Activated CD4-positive, alpha-beta T cell treated with anti-CD3 and anti-CD28 coated beads, Interleukin-2, amount 50 U/mL, for 16 hours (primary cell): ENCODE measurements around the gene CHAT.

ENCODE experiments used
- DNase-seq: peaks from one replicate; pipeline ENCODE4 v3.0.0-alpha.2; 2020

Gene CHAT

DNA sequence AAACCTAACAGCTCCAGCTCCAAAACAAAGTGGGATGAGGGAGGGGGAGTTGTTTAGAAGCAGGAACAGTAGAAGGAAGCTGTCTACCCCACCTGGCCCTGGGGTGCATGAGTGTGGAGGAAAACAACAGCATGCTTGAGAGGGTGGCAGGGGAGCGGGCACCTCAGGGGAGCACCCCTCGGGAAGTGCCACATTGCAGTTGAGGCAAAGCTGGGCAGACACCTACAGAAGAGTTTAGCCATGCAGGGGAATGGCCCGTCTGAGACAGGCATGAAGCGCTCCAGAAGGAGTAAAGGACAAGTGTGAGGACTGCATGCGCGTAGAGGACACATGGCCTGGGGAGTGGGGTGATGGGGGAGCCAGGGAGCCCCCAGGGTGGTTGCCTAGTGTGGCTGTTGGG lies 18.1 kb downstream of the CHAT start:
- no peak for DNase-seq

DNA sequence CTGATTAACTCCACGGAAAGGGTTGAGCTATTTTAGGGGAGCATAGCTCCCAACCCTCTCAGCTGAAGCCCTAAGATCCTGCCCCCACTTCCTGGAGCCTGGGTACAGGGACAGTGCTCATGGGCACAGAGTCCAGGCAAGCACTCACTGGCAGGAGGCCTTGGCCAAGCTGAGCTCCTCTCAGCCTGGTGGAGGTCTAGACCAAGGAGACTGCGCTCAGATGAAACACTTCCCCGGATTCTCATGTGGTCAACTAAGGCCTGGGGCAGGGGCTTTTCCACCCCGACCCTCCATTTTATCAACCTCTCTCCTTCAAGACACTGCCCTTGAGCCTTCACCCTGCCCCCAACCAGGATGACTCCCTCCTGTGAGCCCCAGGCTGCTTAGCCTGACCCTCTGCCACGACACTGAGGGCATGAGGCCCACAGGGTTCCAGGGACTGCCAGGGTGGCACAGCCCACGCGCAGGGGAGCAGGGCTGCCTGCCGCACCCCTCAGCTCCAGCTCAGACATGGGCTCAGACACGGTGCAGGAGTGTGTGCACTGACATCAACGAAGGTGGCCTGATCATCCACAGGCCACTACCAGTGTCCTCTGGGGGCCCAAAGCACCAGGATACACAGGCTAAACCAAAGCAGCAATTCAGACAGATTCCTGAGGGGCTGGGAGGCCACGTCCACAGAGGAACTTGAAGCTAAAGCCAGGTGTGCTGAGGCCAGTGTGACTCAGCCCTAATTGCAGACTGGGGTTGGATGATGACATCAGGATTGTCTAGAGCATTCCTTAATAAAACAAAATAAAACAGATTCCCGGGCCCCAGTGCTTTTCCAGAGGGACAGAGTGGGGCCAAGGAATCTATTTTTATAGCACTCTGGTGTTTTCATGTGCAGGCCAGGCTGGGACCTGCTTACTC lies 18.8 kb downstream of the CHAT start:
- DNase-seq, result no peak

DNA sequence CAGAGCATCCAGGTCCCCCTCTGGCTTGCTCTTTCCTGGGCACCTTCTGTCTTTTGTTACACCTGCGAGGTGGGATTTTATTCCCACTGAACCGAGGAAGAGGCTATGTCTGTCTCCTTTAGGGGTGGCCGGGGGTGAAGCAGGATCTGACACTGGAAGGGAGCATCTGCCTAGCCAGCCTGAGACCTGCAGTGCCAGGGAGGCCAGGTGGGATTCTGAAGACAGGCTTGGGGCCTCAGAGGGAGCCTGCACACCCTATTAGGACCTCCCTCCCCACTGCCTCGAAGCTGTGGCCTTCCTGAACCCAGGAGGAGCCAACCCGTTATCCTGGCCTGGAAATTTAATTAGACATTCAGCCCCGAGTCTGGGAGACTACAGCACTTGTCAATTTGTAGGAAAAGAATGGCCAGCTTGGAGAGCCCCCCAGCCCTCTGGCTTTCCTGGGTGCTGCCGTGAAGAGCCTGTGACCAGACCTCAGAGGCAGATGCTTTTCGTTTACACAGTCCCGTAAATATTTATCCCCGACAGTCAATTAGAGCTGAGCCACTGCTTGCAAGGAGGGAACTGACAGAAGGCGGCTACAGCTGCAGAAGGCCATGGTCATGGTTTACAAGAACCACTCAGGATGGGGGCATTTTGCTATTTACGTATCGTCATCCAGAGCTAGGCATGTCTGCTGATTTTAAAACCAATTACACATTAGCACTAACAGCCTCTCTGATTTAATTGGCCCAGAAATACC lies 19.7 kb downstream of the CHAT start:
- no peak for DNase-seq

DNA sequence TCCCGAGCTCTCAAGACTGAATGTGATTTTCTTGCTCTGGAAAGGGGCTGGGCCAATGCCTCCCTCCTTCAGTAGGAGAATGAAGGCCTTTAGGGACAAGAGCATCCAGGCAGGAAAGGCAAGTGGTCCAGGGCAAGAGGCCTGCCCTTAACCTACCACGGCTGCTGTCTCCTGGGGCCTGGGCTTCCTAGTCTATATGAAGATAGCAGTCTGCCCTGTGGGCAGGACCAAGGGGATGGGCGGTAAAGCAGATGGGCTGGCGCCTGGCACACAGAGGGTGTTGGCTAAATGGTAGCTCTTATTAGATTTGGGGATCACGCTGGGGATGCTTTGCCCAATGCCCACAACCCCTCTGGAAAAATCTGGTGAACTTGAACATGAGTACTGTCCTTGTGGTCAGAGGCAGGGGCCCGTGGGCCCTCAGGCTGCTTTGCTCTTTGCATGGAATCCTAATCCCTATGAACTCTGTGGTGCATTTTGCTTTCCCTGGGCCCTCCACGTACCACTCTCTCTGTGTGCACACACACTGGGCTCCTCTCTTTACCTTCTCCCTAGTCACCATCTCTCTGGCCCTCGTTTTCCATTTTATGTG lies 20.3 kb downstream of the CHAT start:
- DNase-seq, result no peak

DNA sequence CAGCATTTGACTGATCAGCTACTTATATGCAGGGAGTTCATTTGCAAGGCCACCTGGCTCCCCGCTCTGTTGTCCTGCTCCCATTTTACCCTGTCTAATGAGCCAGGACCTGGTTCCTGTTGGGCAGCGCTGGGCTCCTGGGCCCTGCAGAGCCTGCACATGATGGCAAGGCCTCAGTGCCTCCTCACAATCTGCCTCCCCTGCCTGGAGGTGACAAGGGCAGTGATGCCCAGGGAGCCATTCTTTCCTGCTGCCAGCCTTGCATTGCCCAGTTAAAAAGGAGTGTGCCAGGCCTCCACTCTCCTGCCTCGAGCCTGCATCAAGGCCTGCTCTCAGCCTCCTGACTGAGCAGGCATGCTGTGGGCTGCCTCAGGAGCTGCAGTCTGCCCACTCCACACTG lies 28.5 kb downstream of the CHAT start:
- DNase-seq, result no peak

DNA sequence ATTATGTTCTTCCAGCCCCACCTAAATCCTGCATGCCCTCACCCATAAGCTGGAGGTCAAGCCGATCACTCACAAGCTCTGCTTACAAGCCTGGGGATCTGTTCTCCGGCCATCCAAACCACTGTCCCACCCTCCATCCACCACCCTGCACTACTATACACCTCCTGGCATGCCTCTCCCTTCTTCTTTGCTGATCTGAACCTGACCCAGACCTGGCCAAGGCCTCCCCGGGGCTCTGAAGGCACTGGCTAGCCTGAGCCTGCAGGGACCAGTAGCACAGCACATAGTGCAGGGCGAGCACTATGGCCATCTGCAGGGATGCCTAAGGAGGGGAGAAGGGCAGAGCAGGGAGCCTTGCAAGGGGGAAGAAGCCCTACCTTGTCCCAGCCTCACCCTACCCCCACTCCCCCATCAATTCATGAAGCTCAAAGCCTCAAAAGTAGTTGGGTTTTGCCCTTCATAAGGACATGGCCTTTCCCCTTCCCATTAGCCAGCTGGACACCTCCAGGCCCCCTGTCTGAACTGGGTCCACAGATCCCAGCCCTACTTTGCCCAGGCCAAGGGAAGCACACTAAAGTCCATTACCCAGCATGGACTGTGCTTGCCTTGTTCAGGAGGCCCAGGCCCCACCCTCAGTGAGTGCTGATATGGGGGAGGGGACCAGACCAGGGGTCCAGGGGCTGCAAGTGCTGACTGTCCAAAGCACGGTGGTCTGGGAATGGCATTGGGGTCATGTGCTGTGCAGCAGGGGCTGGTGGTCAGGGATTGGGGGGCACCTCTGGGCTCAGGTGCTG lies 29.6 kb downstream of the CHAT start:
- DNase-seq, result no peak

DNA sequence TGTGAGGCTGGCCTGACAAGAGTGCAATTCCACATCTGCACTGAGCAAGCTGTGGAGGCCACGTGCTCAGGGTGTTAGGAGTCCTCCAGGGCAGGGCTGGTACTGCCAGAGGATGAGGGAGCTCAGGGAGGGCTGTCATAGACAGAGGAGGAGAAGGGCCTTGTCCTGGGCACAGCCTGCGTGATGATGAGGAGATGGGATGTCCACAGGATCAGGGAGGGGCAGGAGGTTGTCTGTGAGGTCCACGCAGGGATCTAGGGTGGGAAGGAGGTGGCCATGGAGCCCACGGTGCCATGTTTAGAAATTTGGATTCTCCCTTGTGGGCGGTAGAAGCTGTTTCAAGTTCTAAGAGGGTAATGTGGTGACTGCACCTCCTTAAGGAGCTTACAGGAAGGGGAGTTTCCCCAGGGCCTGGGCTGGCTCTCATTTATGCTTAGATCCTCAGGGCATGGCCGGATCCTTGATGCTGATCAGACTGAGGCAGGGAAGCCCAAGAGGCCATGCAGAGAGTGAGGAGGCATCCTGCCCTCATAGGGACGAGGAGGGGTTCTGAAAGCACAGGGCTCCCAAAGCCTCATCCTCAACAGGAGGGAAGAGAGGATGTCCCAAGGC lies 30.3 kb downstream of the CHAT start:
- DNase-seq, result no peak

DNA sequence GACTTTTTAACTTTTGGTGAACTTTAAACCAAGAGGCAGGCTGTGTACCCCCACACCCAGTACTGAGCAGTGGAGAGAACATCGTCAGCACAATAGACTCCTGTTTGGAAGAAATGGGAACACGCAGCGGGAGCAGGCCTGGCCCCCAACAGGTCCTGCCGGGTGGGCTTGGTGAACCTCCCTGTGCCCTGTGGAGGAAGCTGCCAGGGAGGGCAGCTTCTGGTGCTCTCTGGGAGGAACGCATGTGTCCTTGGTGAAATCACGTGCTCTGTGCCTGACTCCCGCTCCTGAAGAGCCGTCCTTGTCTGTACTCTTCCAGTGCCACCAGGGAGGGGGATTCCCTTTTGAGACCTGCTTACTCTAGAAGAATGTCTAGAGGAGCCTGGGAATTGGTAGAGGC lies 31.6 kb downstream of the CHAT start:
- no peak for DNase-seq

DNA sequence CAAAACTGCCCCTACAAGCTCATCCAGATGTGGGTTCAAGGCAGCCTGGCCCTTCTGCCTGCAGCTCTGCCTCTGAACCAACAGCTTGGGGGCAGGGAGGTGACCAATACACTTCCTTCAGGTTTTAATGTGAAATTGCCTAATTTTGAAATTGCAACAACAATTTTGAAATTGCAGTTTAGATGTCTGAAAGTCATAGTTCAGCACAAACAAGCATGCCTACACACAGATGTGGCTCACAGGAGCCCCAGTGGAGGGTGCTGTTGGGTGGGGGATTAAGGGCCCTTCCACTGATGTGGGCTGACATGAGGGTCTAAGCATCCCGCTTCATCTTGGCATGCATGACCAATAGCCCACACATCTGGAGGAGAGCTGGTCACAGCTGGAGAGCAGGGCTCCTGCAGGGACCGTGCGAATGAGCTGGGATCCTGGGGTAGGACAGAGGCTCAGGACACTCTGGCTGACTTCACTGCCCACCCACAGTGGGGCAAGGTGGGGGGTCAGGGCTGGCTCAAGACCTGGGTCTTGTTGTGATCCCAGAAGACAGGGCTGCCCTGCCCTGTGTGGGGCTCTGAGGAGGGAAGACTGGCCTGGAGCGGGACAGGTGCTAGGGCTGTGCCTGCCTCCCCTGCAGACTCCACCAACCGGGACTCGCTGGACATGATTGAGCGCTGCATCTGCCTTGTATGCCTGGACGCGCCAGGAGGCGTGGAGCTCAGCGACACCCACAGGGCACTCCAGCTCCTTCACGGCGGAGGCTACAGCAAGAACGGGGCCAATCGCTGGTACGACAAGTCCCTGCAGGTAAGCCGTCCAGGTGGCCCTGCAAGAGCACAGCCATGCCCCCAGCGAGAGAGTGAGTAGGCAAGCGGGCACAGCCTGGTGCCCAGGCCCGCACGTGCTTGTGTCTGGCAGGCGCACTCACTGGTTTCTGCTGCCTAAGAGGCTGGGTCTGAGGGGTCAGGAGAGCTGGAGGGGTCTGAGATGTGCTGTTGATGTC lies 32.3 kb downstream of the CHAT start:
- no peak for DNase-seq

DNA sequence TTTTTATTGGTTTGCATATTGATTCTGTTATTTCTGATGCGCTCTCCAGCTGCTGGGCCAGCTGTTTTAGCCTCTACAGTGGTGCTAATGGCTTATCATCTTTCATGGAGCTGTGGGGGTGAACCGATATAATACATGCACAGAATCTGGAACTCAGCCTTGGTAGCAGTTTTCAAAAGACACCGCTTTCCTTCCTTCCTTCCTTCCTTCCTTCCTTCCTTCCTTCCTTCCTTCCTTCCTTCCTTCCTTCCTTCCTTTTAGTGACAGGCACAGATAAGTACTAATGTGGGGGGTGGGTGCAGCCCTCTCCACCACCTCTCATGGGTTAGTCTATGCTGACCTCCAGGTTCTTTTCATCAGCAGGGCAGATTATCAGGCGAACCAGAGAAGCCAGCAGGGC lies 33.7 kb downstream of the CHAT start:
- DNase-seq, result no peak

DNA sequence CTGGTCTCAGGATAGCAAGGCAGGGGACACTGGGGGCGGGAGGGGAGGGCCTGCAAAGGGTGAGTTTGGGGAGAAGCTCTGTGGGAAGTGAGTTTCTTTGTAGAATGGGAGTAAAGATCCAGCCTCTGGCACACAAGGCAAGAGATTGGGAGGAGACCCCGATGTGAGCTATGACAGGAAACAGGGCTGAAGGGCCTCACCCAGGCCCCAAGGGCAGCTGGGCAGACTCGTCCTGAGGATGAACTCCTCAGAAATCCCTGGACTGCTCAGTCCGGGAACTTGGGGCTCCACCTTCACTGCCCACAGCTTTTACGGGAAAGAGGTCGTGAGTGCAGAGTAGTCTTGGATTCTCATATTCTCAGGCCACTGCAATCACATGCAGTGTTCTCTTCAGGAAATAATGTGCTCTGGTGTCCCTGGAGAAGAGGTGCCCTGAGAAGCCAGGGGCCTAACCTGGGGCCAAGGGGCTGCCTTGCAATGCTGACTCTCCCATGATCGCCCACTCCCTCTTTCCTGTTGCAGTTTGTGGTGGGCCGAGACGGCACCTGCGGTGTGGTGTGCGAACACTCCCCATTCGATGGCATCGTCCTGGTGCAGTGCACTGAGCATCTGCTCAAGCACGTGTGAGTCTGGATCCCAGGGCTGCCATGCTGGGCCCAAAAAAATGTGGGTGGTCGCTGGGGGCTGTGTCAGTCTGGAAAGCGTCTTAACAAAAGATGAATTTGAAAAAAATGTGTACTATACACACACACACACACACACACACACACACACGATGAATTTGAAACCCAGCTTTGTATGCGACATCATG lies 34.4 kb downstream of the CHAT start:
- no peak for DNase-seq

DNA sequence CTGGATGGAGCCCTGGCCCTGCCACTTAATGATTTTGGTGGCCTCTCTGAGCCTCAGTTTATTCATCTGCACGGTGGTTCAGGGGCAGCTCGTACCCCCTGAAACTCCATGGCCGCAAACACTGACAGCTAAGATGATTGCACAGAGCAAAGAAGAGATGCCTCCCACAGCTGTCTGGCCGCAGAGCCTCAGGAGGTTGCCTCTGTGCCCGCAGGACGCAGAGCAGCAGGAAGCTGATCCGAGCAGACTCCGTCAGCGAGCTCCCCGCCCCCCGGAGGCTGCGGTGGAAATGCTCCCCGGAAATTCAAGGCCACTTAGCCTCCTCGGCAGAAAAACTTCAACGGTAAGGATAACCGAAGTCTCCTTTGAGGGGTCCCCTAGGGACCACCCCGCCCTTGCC lies 35.5 kb downstream of the CHAT start:
- peak; percentile 38 for DNase-seq

DNA sequence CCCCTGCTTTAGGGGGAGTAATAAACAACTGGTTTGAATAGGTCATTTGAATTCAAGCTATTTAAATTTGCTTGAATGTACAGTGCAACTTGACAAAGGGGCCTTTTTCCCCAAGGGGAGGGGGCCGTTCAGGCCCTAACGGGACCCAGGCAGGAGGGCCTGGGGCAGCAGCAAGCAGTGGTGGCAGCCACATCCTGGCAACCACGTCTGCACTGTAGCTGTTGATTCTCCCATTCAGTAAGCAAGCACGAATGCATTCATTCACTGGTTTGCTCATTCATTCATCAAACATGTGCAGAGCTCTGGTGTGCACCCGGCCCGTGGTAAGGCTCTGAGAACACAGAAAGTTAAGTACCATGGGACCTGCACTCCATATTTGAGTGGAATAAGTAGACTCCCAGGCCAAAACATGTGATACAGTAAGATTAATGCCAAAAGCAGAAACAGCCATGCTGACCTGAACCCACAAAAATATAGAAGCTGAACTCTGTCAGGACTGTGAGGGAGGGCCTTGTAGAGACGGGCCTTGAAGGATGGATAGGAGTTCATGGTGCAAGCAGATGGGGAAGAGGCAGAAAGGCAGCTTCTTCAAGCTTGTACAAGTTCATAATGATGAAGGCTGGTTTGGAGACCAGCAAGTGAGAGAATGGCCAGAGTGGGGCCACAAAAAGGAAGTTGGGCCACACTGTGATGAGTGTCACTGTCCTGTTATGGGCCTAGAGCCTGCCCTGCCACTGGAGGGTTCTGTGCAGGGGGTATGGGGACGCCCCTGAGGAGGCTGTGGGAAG lies 36.3 kb downstream of the CHAT start:
- no peak for DNase-seq

DNA sequence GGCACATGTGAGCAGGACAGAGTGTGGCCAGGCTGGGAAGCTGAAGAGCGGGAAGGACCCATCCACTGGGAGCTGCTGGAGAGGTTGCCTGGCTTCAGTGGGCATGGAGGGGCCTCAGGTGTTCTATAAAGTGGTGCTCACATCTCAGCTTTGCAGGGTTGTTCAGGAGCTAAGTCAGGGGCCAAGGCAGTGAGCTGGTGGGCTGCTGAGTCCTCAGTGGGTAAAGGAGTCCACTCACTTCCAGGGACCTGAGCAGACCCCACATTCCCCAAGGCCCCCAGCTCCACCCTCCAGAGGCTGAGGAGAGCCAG lies 36.8 kb downstream of the CHAT start:
- no peak for DNase-seq

DNA sequence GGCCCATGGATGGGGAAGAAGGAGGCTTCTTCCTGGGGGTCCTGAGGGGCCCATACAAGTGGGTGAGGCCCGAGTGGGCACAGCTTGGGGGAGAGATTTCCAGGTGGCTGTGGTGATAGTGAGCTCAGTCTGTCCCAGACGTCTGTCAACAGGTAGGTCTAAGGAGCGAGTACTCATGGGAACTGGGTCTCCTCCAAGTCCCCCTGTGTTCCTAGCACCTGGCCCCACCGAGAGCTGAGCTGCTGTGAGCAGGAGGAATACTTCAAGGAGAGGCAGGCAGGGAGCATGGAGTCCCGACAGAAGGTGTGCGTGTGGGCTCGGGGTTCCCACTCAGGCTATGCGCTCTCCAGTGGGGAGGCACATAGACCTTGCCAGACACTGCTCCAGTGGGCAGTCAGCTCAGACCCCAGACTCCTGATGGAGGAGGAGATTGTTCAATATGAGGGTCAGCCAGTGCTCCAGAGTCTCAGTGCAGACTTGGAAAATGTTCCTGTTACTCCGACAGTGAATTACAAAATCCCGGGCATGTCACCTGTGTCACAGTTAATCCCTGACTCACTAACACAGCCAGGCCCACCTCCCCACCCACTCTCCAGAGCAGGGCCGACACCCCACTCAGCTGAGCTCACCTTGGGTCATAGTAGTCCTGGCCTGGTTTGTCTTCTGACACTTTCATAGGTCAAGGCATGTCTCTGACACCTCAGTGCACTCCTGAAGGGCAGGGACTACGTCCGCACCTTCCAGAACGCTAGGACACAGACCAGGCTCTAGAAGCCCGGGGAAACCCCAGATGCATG lies 37.4 kb downstream of the CHAT start:
- no peak for DNase-seq

DNA sequence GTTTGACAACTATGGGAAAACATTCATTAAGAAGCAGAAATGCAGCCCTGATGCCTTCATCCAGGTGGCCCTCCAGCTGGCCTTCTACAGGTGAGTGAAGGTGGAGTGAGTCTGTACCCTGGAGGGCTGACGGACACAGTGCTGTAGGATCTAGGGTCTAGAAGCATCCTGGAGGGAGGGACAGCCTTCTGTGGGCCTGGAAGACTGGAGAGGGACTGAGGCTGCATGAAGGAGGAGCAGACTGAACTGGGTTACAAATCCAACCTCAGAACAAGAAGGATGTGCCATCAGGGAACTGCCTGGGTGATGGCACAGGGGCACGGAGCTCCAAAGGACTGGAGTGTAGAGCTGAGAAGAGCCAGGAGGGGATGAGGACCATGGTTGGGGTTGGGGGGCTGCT lies 38.1 kb downstream of the CHAT start:
- no peak for DNase-seq

DNA sequence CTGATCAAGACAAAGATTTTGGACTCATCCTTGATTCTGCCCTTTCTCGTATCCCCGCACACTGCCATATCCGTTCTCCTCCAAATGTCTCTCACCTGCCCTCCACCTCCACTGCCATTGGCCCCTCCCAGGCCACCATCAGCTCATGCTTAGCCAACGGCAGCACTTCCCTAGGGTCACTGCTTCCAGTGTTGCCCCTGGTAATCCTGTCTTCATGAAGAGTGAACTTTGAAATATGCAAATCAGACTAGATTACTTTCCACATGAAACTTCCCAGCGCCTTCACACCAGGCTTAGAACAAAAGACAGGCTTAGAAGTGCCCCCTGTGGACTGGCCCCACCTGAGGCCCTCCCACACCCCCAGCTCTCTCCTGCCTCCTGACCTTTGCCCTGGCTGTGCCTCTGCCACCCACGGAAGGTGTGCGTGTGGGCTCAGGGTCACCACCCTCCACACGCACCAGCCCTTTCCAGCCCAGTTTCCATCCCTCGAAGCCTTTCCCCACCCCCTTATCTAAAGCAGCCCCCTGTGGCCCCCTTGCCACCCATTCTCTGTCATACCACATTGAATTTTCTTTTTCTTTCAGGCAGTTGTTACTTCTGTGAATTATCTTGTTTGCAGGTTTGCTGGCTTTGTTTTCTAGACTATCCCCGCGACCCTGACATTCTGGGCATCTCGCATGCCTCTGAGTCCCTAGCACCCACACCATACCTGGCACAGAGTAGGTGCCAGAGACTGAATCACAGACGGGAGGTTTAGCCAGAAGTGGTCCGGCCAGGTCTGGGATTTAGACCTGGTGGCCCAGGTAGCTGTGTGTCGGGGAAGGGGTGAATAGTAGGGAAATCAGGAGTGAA lies 38.8 kb downstream of the CHAT start:
- no peak for DNase-seq
